KMS-11 (cell line): ENCODE measurements around the gene RARRES1.

Experiments used
- H2AFZ ChIP-seq: fragments of 200-600 bp; sonication (generic); 2 replicates; pipeline ENCODE4 v1.6.1; 2016; ENCODE audit warnings: antibody characterized with exemption, mixed run types, low read depth
- H3K27ac ChIP-seq: fragments of 200-600 bp; sonication (generic); 2 replicates; pipeline ENCODE4 v1.6.1; 2016; ENCODE audit warnings: mild to moderate bottlenecking, mixed run types
- H3K27me3 ChIP-seq: fragments of 200-600 bp; sonication (generic); 2 replicates; pipeline ENCODE4 v1.6.1; 2017; ENCODE audit warnings: mild to moderate bottlenecking, low read depth, mixed run types, moderate library complexity; ENCODE audit not compliant: insufficient read depth
- H3K36me3 ChIP-seq: fragments of 200-600 bp; sonication (generic); 2 replicates; pipeline ENCODE4 v1.6.1; 2017; ENCODE audit warnings: mild to moderate bottlenecking, mixed run types; ENCODE audit not compliant: insufficient read depth
- H3K4me1 ChIP-seq: fragments of 200-600 bp; sonication (generic); 2 replicates; pipeline ENCODE4 v1.6.1; 2016; ENCODE audit warnings: mild to moderate bottlenecking, low read depth, mixed run types; ENCODE audit not compliant: poor library complexity, severe bottlenecking
- H3K4me2 ChIP-seq: fragments of 200-600 bp; sonication (generic); 2 replicates; pipeline ENCODE4 v1.7.0; 2016; ENCODE audit warnings: mild to moderate bottlenecking, mixed run types
- H3K4me3 ChIP-seq: fragments of 200-600 bp; sonication (generic); IDR thresholded peaks from 2 replicates; pipeline ENCODE4 v1.6.1; 2017; ENCODE audit warnings: low read depth, low read length, mixed read lengths; ENCODE audit not compliant: insufficient read depth
- H3K79me2 ChIP-seq: fragments of 200-600 bp; sonication (generic); 2 replicates; pipeline ENCODE4 v1.6.1; 2016; ENCODE audit warnings: low read depth, mixed run types; ENCODE audit not compliant: insufficient read depth
- H3K9ac ChIP-seq: fragments of 200-600 bp; sonication (generic); 2 replicates; pipeline ENCODE4 v1.6.1; 2016; ENCODE audit warnings: mild to moderate bottlenecking, mixed run types
- H4K20me1 ChIP-seq: fragments of 200-600 bp; sonication (generic); 2 replicates; pipeline ENCODE4 v1.6.1; 2016; ENCODE audit warnings: mild to moderate bottlenecking, mixed run types; ENCODE audit not compliant: insufficient read depth
- TF ChIP-seq, protein P1 (sequence below): fragments of 200-600 bp; sonication (generic); conservative IDR thresholded peaks from 2 replicates; pipeline ENCODE4 v1.6.1; 2017; ENCODE audit warnings: low read depth, mild to moderate bottlenecking, antibody characterized with exemption, low read length, moderate library complexity, mixed read lengths

RARRES1 gene

DNA sequence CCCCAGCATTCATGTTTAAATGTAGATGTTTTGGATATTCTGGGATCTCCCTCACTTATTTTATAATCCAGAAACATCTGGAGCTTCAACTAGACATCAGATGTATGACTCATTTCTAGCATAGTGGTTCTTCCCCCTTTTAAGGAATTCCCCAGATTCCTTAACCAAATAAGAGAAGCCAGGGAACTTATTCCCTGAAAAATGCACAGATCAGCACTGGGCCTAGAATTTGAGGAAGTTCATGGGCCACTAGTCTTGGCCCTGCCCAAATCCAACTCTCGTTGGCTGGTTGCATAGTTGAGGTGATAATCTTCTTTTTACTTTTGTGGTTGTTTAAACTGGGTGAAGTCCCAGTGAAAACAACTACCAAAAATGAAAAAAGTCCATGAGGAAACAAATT lies 20.4 kb downstream of the RARRES1 start:
- Histone ChIP-seq H3K27ac (no peak overlapping the region), H3K4me1 (no peaks in the 10 kb centered on the region), H3K27me3 (no peaks in the 10 kb centered on the region), H4K20me1 (no peaks in the 10 kb centered on the region), H3K4me3 (no peak overlapping the region), H2AFZ (no peak overlapping the region), H3K36me3 (peaks cover 12% of the 10 kb centered on the region; the same call in 1 of the 2 replicates), H3K9ac (no peak overlapping the region), H3K79me2 (no peaks in the 10 kb centered on the region), H3K4me2 (no peak overlapping the region)
- TF ChIP-seq, protein P1, sequence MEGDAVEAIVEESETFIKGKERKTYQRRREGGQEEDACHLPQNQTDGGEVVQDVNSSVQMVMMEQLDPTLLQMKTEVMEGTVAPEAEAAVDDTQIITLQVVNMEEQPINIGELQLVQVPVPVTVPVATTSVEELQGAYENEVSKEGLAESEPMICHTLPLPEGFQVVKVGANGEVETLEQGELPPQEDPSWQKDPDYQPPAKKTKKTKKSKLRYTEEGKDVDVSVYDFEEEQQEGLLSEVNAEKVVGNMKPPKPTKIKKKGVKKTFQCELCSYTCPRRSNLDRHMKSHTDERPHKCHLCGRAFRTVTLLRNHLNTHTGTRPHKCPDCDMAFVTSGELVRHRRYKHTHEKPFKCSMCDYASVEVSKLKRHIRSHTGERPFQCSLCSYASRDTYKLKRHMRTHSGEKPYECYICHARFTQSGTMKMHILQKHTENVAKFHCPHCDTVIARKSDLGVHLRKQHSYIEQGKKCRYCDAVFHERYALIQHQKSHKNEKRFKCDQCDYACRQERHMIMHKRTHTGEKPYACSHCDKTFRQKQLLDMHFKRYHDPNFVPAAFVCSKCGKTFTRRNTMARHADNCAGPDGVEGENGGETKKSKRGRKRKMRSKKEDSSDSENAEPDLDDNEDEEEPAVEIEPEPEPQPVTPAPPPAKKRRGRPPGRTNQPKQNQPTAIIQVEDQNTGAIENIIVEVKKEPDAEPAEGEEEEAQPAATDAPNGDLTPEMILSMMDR: no peak

DNA sequence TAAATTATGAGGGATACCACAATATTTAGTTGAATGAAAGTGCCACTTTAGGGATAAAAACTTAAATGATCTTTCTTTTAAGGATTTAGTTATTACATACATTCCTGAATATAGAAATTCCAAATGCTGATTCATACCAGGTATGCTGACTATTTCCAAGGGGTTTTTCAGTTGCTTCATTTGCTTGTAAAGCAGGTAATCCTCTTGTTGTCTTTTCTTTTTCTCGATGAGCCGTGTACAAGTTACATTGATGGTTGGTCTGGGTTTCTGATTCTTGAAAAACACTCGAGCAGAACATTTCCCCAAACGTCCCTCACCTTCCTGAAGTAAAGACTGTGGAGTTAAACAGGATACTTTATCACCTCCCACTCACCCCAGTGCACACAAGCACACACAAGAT lies 21.7 kb downstream of the RARRES1 start:
- Histone ChIP-seq H3K27ac (no peak overlapping the region), H3K4me1 (no peaks in the 10 kb centered on the region), H3K4me2 (no peak overlapping the region), H2AFZ (no peak overlapping the region), H4K20me1 (no peaks in the 10 kb centered on the region), H3K4me3 (no peak overlapping the region), H3K9ac (no peak overlapping the region), H3K36me3 (peaks cover 12% of the 10 kb centered on the region; the same call in 1 of the 2 replicates), H3K27me3 (no peaks in the 10 kb centered on the region), H3K79me2 (no peaks in the 10 kb centered on the region)
- TF ChIP-seq, protein P1: no peak

DNA sequence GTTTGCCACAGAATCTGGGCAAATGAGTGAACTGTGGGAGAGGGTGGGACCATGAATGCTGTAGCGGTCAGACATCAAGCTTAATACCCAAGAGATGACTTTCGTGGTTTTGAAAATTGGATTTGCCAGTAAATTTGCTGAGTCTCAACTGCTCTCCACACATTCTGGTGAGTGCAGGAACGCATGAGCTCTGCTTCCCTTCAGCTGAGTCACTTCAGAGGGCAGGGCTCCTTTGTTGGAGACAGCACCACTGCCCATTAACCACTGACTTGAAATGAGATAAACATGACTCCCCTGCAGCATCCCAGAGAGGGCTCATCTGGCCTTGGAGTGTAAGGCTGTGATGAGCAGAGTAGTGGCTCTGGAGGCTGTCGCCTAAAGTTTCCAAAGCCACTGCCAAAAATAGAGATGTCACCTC lies 22.6 kb downstream of the RARRES1 start:
- no peak overlapping the region for H3K4me3 ChIP-seq
- no peaks in the 10 kb centered on the region for H4K20me1 ChIP-seq
- peaks cover 12% of the 10 kb centered on the region; the same call in 1 of the 2 replicates for H3K36me3 ChIP-seq
- no peaks in the 10 kb centered on the region for H3K4me1 ChIP-seq
- H3K27ac ChIP-seq: no peak overlapping the region
- TF ChIP-seq, protein P1: no peak
- H2AFZ ChIP-seq: no peak overlapping the region
- no peak overlapping the region for H3K9ac ChIP-seq
- no peaks in the 10 kb centered on the region for H3K79me2 ChIP-seq
- no peaks in the 10 kb centered on the region for H3K27me3 ChIP-seq
- no peak overlapping the region for H3K4me2 ChIP-seq

DNA sequence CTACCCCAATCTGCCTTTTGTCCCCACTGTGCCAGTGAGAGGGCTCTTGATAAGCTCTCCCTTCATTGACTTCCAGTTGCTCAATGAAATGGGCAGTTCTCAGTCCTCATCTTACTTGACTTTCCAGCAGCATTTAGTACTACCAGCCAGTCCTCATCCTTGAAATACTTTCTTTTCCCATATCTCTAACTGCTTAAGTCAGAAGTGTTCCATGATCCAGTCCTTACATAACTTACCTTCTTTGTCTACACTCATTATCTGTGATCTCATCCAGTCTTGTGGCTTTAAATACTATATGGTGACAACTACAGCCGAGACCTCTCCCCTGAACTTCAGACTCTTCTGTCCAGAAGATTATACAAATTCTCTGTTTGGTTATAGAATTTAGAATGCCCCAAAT lies 28.7 kb downstream of the RARRES1 start:
- Histone ChIP-seq H3K36me3 (0 out of 2 replicates have a peak, but pooled peaks cover 8% of the 10 kb centered on the region), H3K27me3 (no peaks in the 10 kb centered on the region), H3K79me2 (no peaks in the 10 kb centered on the region), H3K27ac (no peak overlapping the region), H3K9ac (no peak overlapping the region), H3K4me1 (no peaks in the 10 kb centered on the region), H3K4me2 (no peak overlapping the region), H4K20me1 (no peaks in the 10 kb centered on the region), H3K4me3 (no peak overlapping the region), H2AFZ (no peak overlapping the region)
- TF ChIP-seq, protein P1: no peak
